Astrocyte of the spinal cord (primary cell): ENCODE data around the gene ACKR3.

Source experiments
- DNase-seq: peaks from one replicate; pipeline ENCODE4 v3.0.0; 2011; ENCODE audit warnings: low read depth, low spot score
- H3K4me3 ChIP-seq: 2 replicates; pipeline ENCODE4 v1.5.1; 2011; ENCODE audit warnings: low read depth, mild to moderate bottlenecking, low read length, moderate library complexity
- in situ Hi-C: cut with HindIII; loops from 2 replicates; pipeline ENCODE4 v1.10.0; 2017; ENCODE audit warnings: low sequenced_read_pairs
- TF ChIP-seq, protein P1 (sequence below): IDR thresholded peaks from 2 replicates; pipeline ENCODE4 v1.5.1; 2012; ENCODE audit warnings: low read depth, mild to moderate bottlenecking, low read length, inconsistent platforms

ACKR3 gene

DNA sequence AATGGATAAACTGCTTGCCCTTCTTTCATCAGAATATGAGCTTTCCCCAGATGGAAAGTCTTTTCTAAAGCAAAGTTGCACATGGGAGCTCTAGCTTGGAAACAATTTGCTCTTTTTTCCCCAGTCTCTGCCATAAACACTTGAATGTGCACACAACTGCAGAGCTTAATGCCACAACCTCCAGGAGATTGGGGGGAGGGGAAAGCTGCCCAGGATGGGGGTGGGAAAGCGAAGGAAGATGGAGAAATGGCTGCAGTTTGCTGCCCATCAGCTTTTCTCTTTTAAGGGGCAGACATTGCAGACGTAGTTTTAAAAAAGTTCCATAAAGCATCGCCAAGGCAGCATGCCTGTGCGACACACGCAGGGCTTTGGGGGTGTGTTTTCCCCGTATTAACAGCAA lies 1.5 kb downstream of the ACKR3 start:
- in situ Hi-C loops = no loop called here
- peak overlapping the region; percentile 50 for H3K4me3 ChIP-seq
- TF ChIP-seq, protein P1, sequence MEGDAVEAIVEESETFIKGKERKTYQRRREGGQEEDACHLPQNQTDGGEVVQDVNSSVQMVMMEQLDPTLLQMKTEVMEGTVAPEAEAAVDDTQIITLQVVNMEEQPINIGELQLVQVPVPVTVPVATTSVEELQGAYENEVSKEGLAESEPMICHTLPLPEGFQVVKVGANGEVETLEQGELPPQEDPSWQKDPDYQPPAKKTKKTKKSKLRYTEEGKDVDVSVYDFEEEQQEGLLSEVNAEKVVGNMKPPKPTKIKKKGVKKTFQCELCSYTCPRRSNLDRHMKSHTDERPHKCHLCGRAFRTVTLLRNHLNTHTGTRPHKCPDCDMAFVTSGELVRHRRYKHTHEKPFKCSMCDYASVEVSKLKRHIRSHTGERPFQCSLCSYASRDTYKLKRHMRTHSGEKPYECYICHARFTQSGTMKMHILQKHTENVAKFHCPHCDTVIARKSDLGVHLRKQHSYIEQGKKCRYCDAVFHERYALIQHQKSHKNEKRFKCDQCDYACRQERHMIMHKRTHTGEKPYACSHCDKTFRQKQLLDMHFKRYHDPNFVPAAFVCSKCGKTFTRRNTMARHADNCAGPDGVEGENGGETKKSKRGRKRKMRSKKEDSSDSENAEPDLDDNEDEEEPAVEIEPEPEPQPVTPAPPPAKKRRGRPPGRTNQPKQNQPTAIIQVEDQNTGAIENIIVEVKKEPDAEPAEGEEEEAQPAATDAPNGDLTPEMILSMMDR = no peak
- DNase-seq = no peak

DNA sequence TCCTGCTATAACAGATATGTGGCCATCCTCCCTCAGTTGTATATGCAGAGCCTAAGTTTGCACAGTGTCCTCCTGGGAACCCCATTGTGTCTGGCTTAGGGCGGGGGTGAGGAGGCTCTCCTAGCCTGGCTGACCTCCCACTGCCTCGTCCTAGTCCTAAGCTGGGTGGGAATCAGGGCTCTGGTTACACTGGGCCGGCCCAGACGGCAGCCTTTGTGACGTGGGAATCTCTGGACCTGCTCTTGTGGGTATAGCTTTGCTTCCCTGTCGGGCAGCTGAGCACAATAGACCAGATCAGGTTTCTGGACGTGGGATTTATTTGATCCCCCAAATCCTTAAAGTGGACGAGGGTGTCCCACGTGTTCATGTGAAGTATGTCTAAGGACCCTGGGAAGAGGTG lies 2.9 kb downstream of the ACKR3 start:
- no peak for DNase-seq
- TF ChIP-seq, protein P1 = no peak
- in situ Hi-C loops = no loop called here
- no peak overlapping the region for H3K4me3 ChIP-seq

DNA sequence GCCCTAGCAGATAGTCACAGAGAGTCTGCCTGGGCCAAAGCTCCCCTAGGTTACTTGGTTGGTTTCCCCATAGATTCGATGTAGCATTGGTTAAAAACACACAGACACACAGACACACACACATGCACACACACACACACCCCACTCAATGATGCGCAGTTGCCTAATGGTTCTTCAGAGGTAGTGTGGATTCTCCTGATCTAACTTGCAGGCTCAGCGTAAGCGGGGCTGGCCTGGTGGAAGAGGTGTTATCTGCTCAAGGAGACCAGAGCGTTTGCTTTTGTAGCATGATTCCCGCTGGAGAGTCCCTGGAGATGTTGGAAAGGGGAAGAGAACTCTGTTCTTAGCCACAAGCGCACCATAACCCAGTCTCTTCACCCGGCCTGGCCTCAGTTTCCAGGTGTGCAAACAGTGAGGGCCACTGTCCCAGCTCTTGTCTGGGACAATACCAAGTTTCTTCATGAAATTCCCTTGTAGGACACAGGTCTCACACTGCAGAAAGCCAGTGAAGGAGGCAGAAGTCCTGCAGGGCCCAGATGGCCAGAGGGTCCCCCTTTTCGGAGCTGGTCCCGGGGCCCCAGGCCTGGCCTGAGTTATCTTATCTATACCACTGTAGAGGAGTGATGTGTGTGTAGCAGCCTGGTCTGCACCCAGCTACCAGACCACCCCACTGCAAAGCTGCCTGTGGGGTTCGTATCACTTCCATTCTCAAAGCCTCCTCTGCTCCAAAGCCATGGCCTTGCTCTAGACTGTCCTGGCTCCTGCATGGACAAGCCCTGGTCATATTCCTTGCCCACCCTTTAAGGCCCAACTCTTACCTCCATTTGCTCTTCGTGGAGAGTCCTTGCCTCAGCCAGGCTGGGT lies 3.7 kb downstream of the ACKR3 start:
- in situ Hi-C loops = no loop called here
- TF ChIP-seq, protein P1 = no peak
- no peak for DNase-seq
- H3K4me3 ChIP-seq = no peak overlapping the region

DNA sequence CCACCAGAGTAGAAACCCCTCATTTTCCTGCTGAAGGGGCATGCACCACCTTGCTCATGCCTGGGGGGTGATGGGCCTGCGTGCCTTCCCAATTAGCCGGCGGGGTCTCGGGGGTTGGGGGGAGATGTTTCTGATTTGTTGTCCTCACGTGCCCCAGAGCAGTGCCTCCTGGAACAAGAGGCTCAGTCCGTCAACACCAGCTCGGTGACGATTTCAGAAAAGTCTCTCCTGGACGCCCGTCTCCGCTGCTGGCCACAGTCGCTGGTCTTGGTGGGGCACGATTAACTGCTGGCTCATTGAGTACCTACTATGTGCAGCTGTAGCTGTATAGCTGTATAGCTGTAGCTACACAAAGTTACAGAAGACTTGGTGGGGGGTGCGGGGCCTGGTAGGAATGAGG lies 4.4 kb downstream of the ACKR3 start:
- TF ChIP-seq, protein P1 = no peak
- in situ Hi-C loops = no loop called here
- H3K4me3 ChIP-seq = no peak overlapping the region

DNA sequence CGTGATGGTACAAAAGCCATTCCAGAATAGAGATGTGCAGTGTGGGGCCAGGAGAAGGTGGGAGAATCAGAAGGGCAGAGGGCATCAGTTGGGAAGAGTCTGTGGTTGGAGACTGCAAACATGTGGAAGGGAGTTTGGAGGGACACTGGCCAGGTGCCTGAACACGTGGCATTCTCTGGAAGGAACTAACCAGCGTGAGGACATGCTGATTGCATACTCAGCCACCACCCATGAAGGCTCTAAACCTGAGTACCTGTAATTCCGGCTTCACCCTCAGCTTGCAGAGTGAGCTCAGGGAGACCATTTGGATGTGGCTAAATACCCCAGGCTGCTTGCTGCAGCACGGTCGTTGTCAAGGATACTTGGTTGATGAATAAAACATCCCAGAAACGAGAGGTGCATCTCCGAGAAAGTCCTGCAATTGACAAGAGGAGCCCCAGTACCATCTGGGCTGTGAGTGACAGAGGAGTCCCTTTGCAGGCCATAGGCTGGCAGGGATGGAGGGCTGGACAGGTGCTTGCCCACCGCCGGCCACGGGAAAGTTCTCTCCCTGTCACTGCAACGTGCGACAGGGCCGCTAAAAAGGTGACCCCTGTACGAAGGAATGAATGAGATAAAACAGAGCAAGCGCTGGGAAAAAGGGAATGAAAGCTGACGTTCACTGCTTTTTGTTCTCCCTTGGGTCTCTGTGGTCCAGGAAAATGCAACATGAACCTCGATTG lies 5.0 kb downstream of the ACKR3 start:
- no peak for DNase-seq
- TF ChIP-seq, protein P1 = no peak
- in situ Hi-C loops = no loop called here
- no peak overlapping the region for H3K4me3 ChIP-seq

More for the DNA sequence above, 4.4 kb downstream of the ACKR3 start:
- no peak for DNase-seq

DNA sequence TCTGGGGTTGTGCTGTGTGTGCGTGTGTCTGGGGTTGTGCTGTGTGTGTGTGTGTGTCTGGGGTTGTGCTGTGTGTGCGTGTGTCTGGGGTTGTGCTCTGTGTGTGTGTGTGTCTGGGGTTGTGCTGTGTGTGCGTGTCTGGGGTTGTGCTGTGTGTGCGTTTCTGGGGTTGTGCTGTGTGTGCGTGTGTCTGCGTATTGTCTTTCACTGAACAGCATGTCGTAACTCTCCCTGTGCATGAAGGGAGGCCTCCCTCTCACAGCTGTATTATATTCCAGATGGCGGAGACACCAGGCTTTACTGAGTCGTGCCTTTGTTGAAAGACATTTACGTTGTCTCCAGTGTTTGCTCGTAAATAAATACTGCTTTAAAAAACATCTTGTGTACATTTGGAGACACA lies 5.9 kb downstream of the ACKR3 start:
- H3K4me3 ChIP-seq = no peak overlapping the region
- no peak for DNase-seq
- TF ChIP-seq, protein P1 = no peak
- in situ Hi-C loops = no loop called here
